Measurements from ENCODE around the gene DPYD.

Gene DPYD

DNA sequence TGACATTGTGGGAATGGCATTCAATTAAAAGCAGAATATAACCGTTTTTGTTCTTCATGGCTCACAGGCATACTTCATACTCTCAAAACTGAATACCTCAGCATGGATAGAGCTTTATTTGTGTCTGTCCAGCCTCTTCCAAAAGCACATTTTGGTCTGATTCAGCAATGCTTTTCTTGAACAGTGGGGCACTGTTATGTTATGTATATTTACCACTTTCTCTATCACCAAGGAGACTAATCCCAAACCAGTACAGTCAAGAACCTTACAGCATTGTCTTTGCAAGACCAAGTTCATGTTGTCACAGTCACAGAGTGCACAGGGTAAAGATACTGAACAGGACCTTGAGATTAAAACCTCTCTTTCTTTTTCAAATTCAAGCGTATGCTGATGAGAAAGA lies 616.5 kb downstream of the DPYD start:
- Histone ChIP-seq H3K27me3 (no peaks in the 10 kb centered on the region), H3K4me3 (no peak overlapping the region), H3K36me3 (peaks cover 0 to 6% (median 0%) of the 10 kb centered on the region in 3 donors), H3K9me3 (no peaks in the 10 kb centered on the region), H3K4me1 (no peaks in the 10 kb centered on the region), H3K27ac (no peak overlapping the region)
- intact Hi-C loops (cut with DNase I; ENCODE audit: low total_unique reads), result no loop called here
- DNase-seq, result no peak
- TF ChIP-seq, protein P1, sequence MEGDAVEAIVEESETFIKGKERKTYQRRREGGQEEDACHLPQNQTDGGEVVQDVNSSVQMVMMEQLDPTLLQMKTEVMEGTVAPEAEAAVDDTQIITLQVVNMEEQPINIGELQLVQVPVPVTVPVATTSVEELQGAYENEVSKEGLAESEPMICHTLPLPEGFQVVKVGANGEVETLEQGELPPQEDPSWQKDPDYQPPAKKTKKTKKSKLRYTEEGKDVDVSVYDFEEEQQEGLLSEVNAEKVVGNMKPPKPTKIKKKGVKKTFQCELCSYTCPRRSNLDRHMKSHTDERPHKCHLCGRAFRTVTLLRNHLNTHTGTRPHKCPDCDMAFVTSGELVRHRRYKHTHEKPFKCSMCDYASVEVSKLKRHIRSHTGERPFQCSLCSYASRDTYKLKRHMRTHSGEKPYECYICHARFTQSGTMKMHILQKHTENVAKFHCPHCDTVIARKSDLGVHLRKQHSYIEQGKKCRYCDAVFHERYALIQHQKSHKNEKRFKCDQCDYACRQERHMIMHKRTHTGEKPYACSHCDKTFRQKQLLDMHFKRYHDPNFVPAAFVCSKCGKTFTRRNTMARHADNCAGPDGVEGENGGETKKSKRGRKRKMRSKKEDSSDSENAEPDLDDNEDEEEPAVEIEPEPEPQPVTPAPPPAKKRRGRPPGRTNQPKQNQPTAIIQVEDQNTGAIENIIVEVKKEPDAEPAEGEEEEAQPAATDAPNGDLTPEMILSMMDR (IDR thresholded peaks at IDR 0.05), result no peak

DNA sequence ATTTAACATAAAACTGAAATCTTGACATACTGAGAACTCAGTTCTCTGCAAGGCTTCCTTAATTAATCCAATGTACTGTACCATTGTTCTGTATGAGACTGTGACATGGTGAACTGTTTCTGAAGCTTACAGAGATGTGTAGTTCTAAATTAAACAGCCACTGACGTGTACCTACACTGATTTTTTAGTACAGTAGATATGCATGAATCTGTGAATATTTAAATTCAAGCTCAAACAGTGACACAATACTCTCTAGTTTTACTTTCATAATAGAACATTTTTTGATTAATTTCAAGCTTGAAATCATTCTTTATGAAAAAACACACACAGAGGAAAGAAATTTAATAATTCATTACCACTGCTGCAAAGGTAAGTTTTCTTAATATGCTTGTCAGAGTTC lies 621.9 kb downstream of the DPYD start:
- no peaks in the 10 kb centered on the region for H3K9me3 ChIP-seq
- no peak overlapping the region for H3K4me3 ChIP-seq
- H3K27ac ChIP-seq, result no peak overlapping the region
- TF ChIP-seq, protein P1 (IDR thresholded peaks at IDR 0.05), result no peak
- no peaks in the 10 kb centered on the region for H3K27me3 ChIP-seq
- intact Hi-C loops (cut with DNase I; ENCODE audit: low total_unique reads), result no loop called here
- H3K36me3 ChIP-seq, result no peaks in the 10 kb centered on the region
- H3K4me1 ChIP-seq, result no peaks in the 10 kb centered on the region
- no peak for DNase-seq

DNA sequence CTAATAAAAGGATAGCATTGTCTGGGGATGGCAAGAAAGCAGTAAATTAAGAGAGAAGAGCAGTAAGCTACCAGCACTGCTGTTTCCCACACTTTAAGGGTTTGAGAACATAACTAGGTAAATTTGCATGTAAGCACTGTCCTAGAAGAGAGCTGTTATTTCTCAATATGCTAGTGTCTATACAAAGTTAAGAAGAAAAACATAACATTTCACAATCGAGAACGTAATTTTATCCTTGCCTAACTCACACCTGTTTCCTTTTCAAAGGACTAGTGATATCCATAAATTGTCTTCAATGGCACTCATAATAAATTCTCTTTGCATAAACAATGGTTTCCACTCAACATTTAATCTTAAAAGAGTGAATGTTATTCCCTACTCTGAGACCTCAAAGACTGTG lies 623.2 kb downstream of the DPYD start:
- TF ChIP-seq, protein P1 (IDR thresholded peaks at IDR 0.05), result no peak
- no peak for DNase-seq
- H3K4me1 ChIP-seq, result no peaks in the 10 kb centered on the region
- H3K9me3 ChIP-seq, result no peaks in the 10 kb centered on the region
- H3K27ac ChIP-seq, result no peak overlapping the region
- no peak overlapping the region for H3K4me3 ChIP-seq
- no peaks in the 10 kb centered on the region for H3K27me3 ChIP-seq
- no peaks in the 10 kb centered on the region for H3K36me3 ChIP-seq
- intact Hi-C loops (cut with DNase I; ENCODE audit: low total_unique reads), result no loop called here

DNA sequence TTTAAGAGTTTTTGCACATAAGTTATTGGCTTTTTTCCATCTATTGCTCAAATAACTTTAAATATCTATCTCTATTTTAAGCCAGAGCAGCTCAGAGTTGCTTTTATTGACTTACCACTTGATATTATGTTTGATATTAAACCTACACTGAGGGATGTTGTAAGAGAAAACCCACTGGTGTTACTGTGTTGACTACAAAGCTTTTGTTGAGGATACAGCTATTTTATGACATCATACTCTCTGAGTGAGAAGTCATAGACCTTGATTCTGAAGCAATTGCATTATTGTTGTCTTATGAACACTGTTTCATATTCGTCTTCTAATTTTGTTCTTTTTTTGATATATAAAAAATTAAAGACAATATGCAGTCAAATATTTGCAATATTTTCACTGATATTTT lies 638.9 kb downstream of the DPYD start:
- no peaks in the 10 kb centered on the region for H3K27me3 ChIP-seq
- intact Hi-C loops (cut with DNase I; ENCODE audit: low total_unique reads), result loop anchor here (10.0 kb wide), 1 partner anchor 233 kb away; no protein-coding TSS in a partner anchor

DNA sequence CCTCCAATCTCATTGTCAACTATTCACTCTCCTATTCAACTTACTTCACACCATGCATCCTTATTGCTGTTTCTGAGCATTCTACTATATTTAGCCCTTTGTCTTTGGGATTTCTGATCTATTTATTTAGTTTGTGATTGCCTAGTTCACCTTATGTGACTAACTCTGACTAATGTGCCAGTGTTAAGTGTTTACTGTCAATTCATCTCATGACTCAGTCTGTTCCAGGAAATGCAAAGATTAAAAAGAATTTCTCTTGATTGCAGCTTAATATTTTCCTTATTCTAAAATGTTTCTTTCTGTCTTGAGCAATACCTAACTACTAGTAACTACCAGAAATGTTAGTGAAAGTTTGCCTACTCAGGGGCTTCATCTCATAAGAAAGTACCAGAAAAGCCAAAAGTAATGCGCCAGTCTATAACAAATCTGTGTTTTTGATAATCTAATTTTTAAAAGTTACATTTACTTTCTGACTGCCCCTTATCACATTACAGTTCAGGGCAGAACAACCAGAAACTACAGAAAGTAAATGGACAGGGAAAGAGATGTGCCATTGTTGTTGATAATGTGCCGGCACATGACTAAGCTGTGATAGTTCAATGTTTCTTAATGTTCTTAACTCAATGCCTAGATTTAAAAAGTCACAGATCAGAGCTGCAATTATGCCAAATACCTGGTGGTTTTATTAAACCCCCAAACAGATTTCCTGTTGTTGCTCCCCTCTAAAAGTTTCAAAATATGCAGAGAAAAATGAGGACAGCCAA lies 642.8 kb downstream of the DPYD start:
- Histone ChIP-seq H3K27me3 (no peaks in the 10 kb centered on the region), H3K9me3 (no peaks in the 10 kb centered on the region), H3K4me1 (no peaks in the 10 kb centered on the region), H3K27ac (no peak overlapping the region), H3K4me3 (no peak overlapping the region), H3K36me3 (no peaks in the 10 kb centered on the region)
- TF ChIP-seq, protein P1 (IDR thresholded peaks at IDR 0.05), result no peak
- DNase-seq, result no peak
- intact Hi-C loops (cut with DNase I; ENCODE audit: low total_unique reads), result no loop called here

More for the DNA sequence above, 638.9 kb downstream of the DPYD start:
- no peak overlapping the region for H3K27ac ChIP-seq
- H3K9me3 ChIP-seq, result peaks cover 0 to 8% (median 7%) of the 10 kb centered on the region in 3 donors
- no peak for DNase-seq
- H3K4me3 ChIP-seq, result no peak overlapping the region
- H3K36me3 ChIP-seq, result peaks cover 0 to 5% (median 0%) of the 10 kb centered on the region in 3 donors
- no peaks in the 10 kb centered on the region for H3K4me1 ChIP-seq
- TF ChIP-seq, protein P1 (IDR thresholded peaks at IDR 0.05), result no peak
